Thoracic aorta (tissue), 2 donors: Measurements from ENCODE around the gene ZNF714. TPM values are rescaled to one million over a fixed set of nuclear protein-coding genes. Genes with fewer than 3 reads are reported as not detected.

Experiments
- ATAC-seq: fragments of 150-250 bp; one replicate; pipeline ENCODE4 v1.8.0; 2017; ENCODE audit warnings: low read depth; ENCODE audit not compliant: insufficient number of reproducible peaks, low FRiP score
- DNase-seq: peaks from one replicate; pipeline ENCODE4 v3.0.0-alpha.2; 2020; ENCODE audit warnings: low spot score
- H3K27ac ChIP-seq, 2 donors: fragments of 200-600 bp; sonication (generic); 1 replicate in 1 of 2; 2 replicates in 1 of 2; pipeline ENCODE4 v1.5.1; 2016; ENCODE audit warnings: mild to moderate bottlenecking in 2 of 2, moderate library complexity in 2 of 2
- H3K27me3 ChIP-seq: fragments of 200-600 bp; sonication (generic); replicated peaks from 2 replicates; pipeline ENCODE4 v1.6.0; 2016; ENCODE audit warnings: mild to moderate bottlenecking; ENCODE audit not compliant: insufficient read depth
- H3K36me3 ChIP-seq: fragments of 200-600 bp; sonication (generic); one replicate; pipeline ENCODE4 v1.5.1; 2016
- H3K4me1 ChIP-seq, 2 donors: fragments of 200-600 bp; sonication (generic); 1 replicate in 1 of 2; 2 replicates in 1 of 2; pipeline versions ENCODE4 v1.5.1 to v1.6.0; 2016; ENCODE audit warnings: low read depth in 2 of 2, mild to moderate bottlenecking in 1 of 2; ENCODE audit not compliant: control insufficient read depth in 1 of 2
- H3K4me3 ChIP-seq: fragments of 200-600 bp; sonication (generic); 2 replicates; pipeline ENCODE4 v1.5.1; 2016; ENCODE audit warnings: mild to moderate bottlenecking
- H3K9me3 ChIP-seq: fragments of 200-600 bp; sonication (generic); 2 replicates; pipeline ENCODE4 v1.5.1; 2016
- total RNA-seq, 2 donors: library from RNA; depleted of rRNA; stranded (reverse); fragments of >200 nt; gene quantifications; one replicate each; pipeline versions ENCODE4 v1.1.0 to v1.2.3, GENCODE V29; 2016
- TF ChIP-seq, protein P1 (sequence below): fragments of 200-600 bp; sonication (generic); IDR thresholded peaks from one replicate; pipeline ENCODE4 v1.5.1; 2019; ENCODE audit warnings: antibody characterized with exemption

Gene ZNF714
- total RNA-seq, 2 donors from 2014 or later = 2.6 to 15.2 TPM

DNA sequence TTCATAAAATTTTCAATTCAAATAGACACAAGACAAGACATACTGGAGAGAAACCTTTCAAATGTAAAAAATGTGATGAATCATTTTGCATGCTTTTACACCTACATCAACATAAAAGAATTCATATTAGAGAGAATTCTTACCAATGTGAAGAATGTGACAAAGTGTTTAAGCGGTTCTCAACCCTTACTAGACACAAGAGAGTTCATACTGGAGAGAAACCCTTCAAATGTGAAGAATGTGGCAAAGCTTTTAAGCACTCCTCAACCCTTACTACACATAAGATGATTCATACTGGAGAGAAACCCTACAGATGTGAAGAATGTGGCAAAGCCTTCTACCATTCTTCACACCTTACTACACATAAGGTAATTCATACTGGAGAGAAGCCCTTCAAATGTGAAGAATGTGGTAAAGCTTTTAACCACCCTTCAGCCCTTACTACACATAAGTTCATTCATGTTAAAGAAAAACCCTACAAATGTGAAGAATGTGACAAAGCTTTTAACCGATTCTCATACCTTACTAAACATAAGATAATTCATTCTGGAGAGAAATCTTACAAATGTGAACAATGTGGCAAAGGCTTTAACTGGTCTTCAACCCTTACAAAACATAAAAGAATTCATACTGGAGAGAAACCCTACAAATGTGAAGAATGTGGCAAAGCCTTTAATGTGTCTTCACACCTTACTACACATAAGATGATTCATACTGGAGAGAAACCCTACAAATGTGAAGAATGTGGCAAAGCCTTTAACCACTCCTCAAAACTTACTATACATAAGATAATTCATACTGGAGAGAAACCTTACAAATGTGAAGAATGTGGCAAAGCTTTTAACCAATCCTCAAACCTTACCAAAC is 35.3 kb downstream of the ZNF714 start:
- peaks cover 18% of the 10 kb centered on the region for H3K36me3 ChIP-seq
- TF ChIP-seq, protein P1, sequence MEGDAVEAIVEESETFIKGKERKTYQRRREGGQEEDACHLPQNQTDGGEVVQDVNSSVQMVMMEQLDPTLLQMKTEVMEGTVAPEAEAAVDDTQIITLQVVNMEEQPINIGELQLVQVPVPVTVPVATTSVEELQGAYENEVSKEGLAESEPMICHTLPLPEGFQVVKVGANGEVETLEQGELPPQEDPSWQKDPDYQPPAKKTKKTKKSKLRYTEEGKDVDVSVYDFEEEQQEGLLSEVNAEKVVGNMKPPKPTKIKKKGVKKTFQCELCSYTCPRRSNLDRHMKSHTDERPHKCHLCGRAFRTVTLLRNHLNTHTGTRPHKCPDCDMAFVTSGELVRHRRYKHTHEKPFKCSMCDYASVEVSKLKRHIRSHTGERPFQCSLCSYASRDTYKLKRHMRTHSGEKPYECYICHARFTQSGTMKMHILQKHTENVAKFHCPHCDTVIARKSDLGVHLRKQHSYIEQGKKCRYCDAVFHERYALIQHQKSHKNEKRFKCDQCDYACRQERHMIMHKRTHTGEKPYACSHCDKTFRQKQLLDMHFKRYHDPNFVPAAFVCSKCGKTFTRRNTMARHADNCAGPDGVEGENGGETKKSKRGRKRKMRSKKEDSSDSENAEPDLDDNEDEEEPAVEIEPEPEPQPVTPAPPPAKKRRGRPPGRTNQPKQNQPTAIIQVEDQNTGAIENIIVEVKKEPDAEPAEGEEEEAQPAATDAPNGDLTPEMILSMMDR = no peak
- H3K4me3 ChIP-seq = no peak overlapping the region
- H3K27me3 ChIP-seq = no peaks in the 10 kb centered on the region
- H3K27ac ChIP-seq = no peak overlapping the region
- peaks cover 20% of the 10 kb centered on the region for H3K9me3 ChIP-seq
- ATAC-seq = no peak
- DNase-seq = no peak
- no peaks in the 10 kb centered on the region for H3K4me1 ChIP-seq

DNA sequence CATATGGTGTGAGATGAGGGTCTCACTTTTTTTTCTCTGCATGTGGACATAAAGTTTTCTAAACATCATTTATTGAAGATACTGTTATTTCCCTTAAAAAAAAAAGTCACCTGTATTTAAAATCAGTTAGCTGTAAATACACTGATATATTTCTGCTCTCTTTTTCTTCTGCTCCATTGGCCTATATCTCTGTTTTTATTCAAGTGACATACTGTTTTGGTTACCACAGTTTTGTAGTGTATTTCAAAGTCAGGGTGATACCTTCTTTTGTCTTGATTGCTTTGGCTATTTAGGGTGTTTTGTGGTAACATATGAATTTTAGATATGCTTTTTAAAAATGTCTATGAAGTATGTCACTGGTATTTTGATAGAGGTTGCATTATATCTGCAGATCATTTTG is 44.1 kb downstream of the ZNF714 start:
- H3K4me3 ChIP-seq = no peak overlapping the region
- no peak for ATAC-seq
- no peaks in the 10 kb centered on the region for H3K9me3 ChIP-seq
- no peak overlapping the region for H3K27ac ChIP-seq
- DNase-seq = no peak
- no peaks in the 10 kb centered on the region for H3K4me1 ChIP-seq
- no peaks in the 10 kb centered on the region for H3K27me3 ChIP-seq
- TF ChIP-seq, protein P1 = no peak
- H3K36me3 ChIP-seq = no peaks in the 10 kb centered on the region

DNA sequence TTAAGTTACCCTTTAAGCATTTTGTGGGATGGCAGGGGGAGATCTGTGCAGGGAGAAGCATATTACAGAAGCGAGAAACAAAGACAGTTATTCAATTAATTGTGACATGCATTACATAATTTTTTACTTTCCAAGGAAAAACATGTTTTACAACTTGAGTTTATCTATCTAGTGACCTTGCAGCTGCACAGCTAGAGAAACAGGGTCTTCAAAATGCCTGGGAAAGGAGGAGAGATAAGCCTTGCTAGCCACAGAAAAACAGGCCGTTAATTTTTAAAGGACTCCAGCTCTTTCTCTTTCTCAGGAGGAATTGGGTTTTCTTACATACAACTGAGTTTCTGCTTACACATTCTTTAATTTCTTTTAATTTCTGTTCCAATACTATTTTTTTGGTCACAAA is 45.0 kb downstream of the ZNF714 start:
- Histone ChIP-seq H3K9me3 (no peaks in the 10 kb centered on the region), H3K36me3 (no peaks in the 10 kb centered on the region), H3K27me3 (no peaks in the 10 kb centered on the region), H3K4me1 (no peaks in the 10 kb centered on the region), H3K27ac (no peak overlapping the region), H3K4me3 (no peak overlapping the region)
- ATAC-seq = no peak
- TF ChIP-seq, protein P1 = no peak
- DNase-seq = no peak

DNA sequence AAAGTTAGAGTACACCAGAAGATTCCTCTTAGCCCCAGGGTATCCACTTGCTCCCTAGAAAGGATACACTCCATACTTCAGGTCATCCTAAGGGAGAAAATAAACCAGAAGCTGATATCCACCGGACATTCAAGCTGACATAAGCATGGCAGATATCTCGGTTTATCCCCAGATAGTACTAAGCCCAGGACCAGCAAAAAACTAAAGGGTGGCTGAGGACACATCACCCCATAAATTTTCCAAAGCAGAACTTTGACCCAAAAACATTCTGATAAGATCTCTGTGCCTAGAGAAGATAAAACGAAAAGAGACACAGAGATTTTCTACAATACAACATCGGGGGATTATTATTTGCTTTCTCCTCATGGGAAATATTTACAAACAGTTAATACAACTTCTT is 45.9 kb downstream of the ZNF714 start:
- no peaks in the 10 kb centered on the region for H3K9me3 ChIP-seq
- ATAC-seq (no peak), DNase-seq (no peak)
- H3K27ac ChIP-seq = no peak overlapping the region
- H3K36me3 ChIP-seq = no peaks in the 10 kb centered on the region
- TF ChIP-seq, protein P1 = no peak
- H3K4me3 ChIP-seq = no peak overlapping the region
- no peaks in the 10 kb centered on the region for H3K4me1 ChIP-seq
- no peaks in the 10 kb centered on the region for H3K27me3 ChIP-seq

DNA sequence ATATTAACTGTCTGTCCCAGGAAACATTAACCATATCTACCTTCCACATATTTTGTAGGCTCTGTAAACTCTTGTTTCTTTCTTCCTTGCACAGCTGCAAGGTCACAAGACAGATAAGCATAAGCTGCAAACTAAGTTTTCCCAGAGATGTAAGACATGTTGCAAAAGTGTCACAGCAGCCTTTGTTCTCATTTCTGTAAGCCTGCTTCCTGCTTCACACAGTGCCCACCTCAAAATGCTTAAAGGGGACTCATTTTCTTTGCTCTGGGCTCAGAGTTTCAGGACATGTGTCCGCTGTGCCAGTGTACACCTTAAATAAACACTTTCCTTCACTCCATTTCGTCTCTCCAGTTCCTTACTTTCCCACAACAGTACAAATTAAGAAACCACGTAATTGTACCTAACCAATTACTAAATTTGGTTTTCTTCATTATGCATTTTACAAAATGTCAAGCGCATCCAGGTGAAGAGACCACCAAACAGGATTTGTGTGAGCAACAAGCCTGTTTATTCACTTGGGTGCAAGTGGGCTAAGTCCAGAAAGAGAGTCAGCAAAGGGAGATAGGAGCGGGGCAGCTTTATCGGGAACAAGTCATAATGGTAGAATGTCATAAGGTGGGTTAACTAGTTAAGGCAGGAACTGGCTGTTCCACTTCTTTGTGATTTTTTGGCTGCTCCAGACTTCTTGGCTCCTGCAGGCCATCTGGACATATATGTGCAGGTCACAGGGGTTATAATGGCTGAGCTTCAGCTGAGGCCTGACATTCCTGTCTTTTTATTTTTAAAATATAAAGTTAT is 47.1 kb downstream of the ZNF714 start:
- H3K27me3 ChIP-seq = no peaks in the 10 kb centered on the region
- no peaks in the 10 kb centered on the region for H3K4me1 ChIP-seq
- no peaks in the 10 kb centered on the region for H3K36me3 ChIP-seq
- no peak overlapping the region for H3K4me3 ChIP-seq
- TF ChIP-seq, protein P1 = no peak
- DNase-seq = no peak
- no peaks in the 10 kb centered on the region for H3K9me3 ChIP-seq
- no peak for ATAC-seq
- H3K27ac ChIP-seq = no peak overlapping the region
